GM12873 (cell line): ENCODE data around the gene COL11A2.

Experiments used
- TF ChIP-seq, protein P1 (sequence below): IDR thresholded peaks from 2 replicates; pipeline ENCODE4 v1.5.1; 2012; ENCODE audit warnings: low read depth, mild to moderate bottlenecking, moderate library complexity, low read length, control low read depth; ENCODE audit not compliant: insufficient read depth; ENCODE audit errors: missing control alignments

The COL11A2 gene

GRCh38 chr6:33113755-33114154 lies 78.5 kb downstream of the COL11A2 start:
- TF ChIP-seq, protein P1, sequence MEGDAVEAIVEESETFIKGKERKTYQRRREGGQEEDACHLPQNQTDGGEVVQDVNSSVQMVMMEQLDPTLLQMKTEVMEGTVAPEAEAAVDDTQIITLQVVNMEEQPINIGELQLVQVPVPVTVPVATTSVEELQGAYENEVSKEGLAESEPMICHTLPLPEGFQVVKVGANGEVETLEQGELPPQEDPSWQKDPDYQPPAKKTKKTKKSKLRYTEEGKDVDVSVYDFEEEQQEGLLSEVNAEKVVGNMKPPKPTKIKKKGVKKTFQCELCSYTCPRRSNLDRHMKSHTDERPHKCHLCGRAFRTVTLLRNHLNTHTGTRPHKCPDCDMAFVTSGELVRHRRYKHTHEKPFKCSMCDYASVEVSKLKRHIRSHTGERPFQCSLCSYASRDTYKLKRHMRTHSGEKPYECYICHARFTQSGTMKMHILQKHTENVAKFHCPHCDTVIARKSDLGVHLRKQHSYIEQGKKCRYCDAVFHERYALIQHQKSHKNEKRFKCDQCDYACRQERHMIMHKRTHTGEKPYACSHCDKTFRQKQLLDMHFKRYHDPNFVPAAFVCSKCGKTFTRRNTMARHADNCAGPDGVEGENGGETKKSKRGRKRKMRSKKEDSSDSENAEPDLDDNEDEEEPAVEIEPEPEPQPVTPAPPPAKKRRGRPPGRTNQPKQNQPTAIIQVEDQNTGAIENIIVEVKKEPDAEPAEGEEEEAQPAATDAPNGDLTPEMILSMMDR: no peak
